Breast epithelium (tissue), 4 donors: ENCODE data around the gene TDRD10. TPM values are rescaled to one million over a fixed set of nuclear protein-coding genes. Genes with fewer than 3 reads are reported as not detected.
"Not testable (repeated sequence)": the region's sequence is repeated elsewhere in the genome, so short reads cannot be mapped to it uniquely, and the experiment has no call there.

Experiments
- DNase-seq, 2 donors: peaks; one replicate each; pipeline ENCODE4 v3.0.0-alpha.2; 2019; ENCODE audit warnings: low spot score in 2 of 2
- H3K27ac ChIP-seq, 2 donors: fragments of 200-600 bp; sonication (generic) in 1 of 2; one replicate each; pipeline ENCODE4 v1.5.1; 2016 to 2019; ENCODE audit warnings: mild to moderate bottlenecking in 1 of 2
- H3K27me3 ChIP-seq, 2 donors: fragments of 200-600 bp; sonication (generic) in 1 of 2; one replicate each; pipeline versions ENCODE4 v1.5.1 to v1.6.0; 2017 to 2019; ENCODE audit warnings: control low read depth in 1 of 2, mild to moderate bottlenecking in 1 of 2
- H3K36me3 ChIP-seq: fragments of 200-600 bp; one replicate; pipeline ENCODE4 v1.5.1; 2019
- H3K4me1 ChIP-seq, 2 donors: fragments of 200-600 bp; sonication (generic); one replicate each; pipeline ENCODE4 v1.5.1; 2016 to 2019; ENCODE audit warnings: control low read depth in 1 of 2
- H3K4me3 ChIP-seq, 3 donors: fragments of 200-600 bp; sonication (generic); 1 replicate in 2 of 3; 2 replicates in 1 of 3; pipeline ENCODE4 v1.5.1; 2016 to 2019; ENCODE audit warnings: mild to moderate bottlenecking in 3 of 3, moderate library complexity in 2 of 3
- H3K9me3 ChIP-seq, 2 donors: fragments of 200-600 bp; sonication (generic) in 1 of 2; one replicate each; pipeline ENCODE4 v1.5.1; 2016 to 2019; ENCODE audit warnings: control low read depth in 1 of 2
- POLR2A ChIP-seq: fragments of 450-650 bp; IDR thresholded peaks from one replicate; pipeline ENCODE4 v1.6.1; 2016; ENCODE audit warnings: antibody characterized with exemption, mild to moderate bottlenecking, moderate library complexity
- POLR2AphosphoS5 ChIP-seq, 3 donors: sonication (generic); formaldehyde crosslinking; IDR thresholded peaks; one replicate each; pipeline ENCODE4 v1.6.1; 2017; ENCODE audit warnings: antibody characterized with exemption in 3 of 3
- intact Hi-C: fragments of 100-400 bp; cut with DNase I; formaldehyde crosslinking; loops from one replicate; pipeline ENCODE4 v1.15.1; 2023; ENCODE audit warnings: low total_unique reads
- total RNA-seq, 3 donors: library from RNA; depleted of rRNA; stranded (reverse); fragments of >200 nt; gene quantifications; one replicate each; pipeline ENCODE4 v1.1.0, GENCODE V29; 2016
- TF ChIP-seq, protein P1 (sequence below), 3 donors: fragments of 450-650 bp; IDR thresholded peaks; one replicate each; pipeline ENCODE4 v1.5.1; 2016 to 2017; ENCODE audit warnings: antibody characterized with exemption in 3 of 3, mild to moderate bottlenecking in 3 of 3, moderate library complexity in 3 of 3

The TDRD10 gene
- total RNA-seq, 3 donors from 2014 or later, result 2.9 to 5.6 (median 5.6) TPM

DNA sequence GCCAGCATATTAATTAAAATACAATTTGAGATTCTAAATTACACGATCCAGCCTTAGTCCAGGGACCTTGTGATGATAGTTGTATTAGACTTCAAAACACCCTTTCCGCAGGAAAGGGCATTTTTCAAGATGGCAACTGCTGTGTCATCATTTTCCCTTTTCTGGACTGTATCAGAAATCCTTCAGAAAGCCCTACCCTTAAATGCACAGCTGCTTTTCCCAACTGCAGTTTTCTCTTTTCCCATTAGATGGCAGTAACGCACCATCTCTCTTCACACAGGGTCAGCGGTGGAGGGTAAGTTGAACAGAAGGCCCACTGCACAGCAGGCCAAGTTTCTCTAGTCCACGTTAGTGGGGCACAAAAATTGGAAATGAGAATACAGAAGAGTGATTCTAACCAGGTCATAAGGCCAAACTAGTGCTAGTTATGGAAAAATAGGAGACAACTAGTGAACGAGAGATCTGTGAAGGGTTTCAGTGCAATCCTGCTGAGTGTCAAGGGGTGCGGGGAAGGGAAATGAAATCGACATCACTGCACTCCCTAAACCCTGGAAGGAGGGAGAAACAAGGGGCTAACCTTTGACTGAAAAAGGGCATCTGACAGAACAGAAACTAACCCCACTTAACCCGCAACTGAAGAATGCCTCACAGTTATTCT is 22.1 kb upstream of the TDRD10 start:
- Histone ChIP-seq H3K27ac (no peak overlapping the region), H3K36me3 (no peaks in the 10 kb centered on the region), H3K9me3 (no peaks in the 10 kb centered on the region), H3K4me3 (no peak overlapping the region), H3K4me1 (no peaks in the 10 kb centered on the region), H3K27me3 (no peaks in the 10 kb centered on the region)
- intact Hi-C loops, result no loop called here
- TF ChIP-seq POLR2AphosphoS5 (IDR thresholded peaks at IDR 0.05), result no peak
- TF ChIP-seq, protein P1, sequence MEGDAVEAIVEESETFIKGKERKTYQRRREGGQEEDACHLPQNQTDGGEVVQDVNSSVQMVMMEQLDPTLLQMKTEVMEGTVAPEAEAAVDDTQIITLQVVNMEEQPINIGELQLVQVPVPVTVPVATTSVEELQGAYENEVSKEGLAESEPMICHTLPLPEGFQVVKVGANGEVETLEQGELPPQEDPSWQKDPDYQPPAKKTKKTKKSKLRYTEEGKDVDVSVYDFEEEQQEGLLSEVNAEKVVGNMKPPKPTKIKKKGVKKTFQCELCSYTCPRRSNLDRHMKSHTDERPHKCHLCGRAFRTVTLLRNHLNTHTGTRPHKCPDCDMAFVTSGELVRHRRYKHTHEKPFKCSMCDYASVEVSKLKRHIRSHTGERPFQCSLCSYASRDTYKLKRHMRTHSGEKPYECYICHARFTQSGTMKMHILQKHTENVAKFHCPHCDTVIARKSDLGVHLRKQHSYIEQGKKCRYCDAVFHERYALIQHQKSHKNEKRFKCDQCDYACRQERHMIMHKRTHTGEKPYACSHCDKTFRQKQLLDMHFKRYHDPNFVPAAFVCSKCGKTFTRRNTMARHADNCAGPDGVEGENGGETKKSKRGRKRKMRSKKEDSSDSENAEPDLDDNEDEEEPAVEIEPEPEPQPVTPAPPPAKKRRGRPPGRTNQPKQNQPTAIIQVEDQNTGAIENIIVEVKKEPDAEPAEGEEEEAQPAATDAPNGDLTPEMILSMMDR (IDR thresholded peaks at IDR 0.05), result peak; percentile 79 to 92 (median 91)
- peak in 1 of 2 donors; percentile 57 for DNase-seq

DNA sequence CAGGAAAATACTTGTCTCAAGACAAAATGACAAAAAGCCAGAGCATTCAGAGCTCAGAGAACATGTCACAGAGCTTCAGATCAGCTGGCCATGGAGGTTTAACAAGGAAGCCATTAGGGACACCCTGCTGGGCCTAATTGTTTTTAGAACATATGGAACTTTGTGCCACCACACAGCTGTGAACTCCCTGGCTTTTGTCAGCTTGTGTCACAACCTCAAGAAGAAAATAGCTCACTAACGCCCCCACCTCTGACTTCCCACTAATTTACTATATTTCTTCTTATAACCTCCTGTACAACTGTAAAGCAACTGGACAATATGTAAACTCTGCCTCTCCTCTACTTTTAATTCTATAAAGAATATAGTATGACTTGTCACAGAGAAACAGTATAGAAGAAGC is 21.0 kb upstream of the TDRD10 start:
- no peaks in the 10 kb centered on the region for H3K36me3 ChIP-seq
- H3K9me3 ChIP-seq, result no peaks in the 10 kb centered on the region
- H3K4me3 ChIP-seq, result no peak overlapping the region
- no peaks in the 10 kb centered on the region for H3K4me1 ChIP-seq
- H3K27ac ChIP-seq, result no peak overlapping the region
- H3K27me3 ChIP-seq, result no peaks in the 10 kb centered on the region
- intact Hi-C loops, result no loop called here
- no peak for DNase-seq
- TF ChIP-seq POLR2AphosphoS5 (IDR thresholded peaks at IDR 0.05) (no peak), POLR2A (no peak)
- TF ChIP-seq, protein P1 (IDR thresholded peaks at IDR 0.05), result no peak

DNA sequence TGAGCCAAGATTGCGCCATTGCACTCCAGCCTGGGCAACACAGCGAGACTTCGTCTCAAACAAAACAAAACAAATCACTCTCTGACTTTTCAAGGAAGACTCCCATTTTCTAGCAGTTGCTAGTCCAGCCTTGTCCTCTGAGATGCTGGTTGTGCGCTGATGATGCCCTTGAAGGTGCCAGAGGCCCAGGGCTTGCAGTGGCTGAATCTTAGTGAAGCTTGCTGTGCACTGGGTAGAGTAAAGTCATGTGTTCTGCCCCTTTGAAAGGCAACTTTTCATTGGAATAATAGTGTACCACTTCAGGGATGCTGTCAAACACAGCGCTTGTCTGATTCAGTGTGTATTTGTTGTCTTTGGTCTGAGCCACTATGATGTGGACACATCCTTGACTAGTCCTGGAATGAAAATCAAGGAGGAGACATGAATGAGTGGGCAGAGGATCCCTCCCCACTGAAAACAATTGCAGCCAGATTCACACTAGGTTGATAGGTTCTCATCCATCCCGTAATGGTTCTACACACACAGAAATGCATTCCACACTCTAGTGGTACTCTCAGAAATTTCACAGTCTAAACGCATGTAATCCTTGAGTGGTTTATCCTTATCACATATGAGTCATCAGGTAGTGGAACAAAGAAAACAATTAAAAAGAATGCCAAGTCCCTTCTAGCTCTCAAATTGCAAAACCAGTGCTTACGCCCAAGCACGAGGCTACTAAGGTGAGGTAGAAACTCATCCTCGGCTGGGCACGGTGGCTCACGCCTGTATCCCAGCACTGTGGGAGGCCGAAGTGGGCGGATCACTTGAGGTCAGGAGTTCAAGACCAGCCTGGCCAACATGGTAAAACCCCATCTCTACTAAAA is 17.8 kb upstream of the TDRD10 start:
- Histone ChIP-seq H3K4me3 (no peak overlapping the region), H3K9me3 (no peaks in the 10 kb centered on the region), H3K27ac (peak overlapping the region in 1 of 2 donors; percentile 64), H3K4me1 (no peaks in the 10 kb centered on the region), H3K36me3 (no peaks in the 10 kb centered on the region), H3K27me3 (no peaks in the 10 kb centered on the region)
- no peak for DNase-seq
- TF ChIP-seq, protein P1 (IDR thresholded peaks at IDR 0.05), result no peak
- TF ChIP-seq POLR2AphosphoS5 (IDR thresholded peaks at IDR 0.05) (no peak), POLR2A (no peak)
- intact Hi-C loops, result no loop called here

DNA sequence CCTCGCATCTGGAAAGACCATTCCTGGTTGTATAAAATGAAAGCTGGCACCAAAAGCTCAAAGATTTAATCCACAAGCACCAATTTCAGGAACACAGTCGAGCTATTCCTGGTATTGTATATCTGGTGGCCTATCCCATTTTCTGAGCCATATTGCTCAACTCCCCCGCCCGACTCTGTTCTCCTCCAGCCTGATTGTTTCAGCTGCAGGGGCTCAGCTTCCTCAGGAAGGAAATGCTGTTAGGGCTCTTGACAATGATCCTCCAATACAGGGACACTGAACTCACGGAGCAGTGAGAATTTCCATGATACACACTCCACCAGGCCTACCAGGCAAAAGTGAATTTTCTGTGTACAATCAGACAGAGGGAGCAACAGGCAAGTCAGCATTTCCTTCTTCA is 16.9 kb upstream of the TDRD10 start:
- H3K36me3 ChIP-seq, result no peaks in the 10 kb centered on the region
- no peak overlapping the region for H3K4me3 ChIP-seq
- H3K27ac ChIP-seq, result no peak overlapping the region
- no peaks in the 10 kb centered on the region for H3K27me3 ChIP-seq
- no peak for DNase-seq
- TF ChIP-seq POLR2AphosphoS5 (IDR thresholded peaks at IDR 0.05), result peak in 1 of 3 donors; percentile 42
- TF ChIP-seq, protein P1 (IDR thresholded peaks at IDR 0.05), result no peak
- TF ChIP-seq POLR2A, result no peak
- intact Hi-C loops, result loop anchor here (5.0 kb wide), 1 partner anchor 197 kb away; no protein-coding TSS in a partner anchor
- no peaks in the 10 kb centered on the region for H3K4me1 ChIP-seq
- H3K9me3 ChIP-seq, result no peaks in the 10 kb centered on the region

DNA sequence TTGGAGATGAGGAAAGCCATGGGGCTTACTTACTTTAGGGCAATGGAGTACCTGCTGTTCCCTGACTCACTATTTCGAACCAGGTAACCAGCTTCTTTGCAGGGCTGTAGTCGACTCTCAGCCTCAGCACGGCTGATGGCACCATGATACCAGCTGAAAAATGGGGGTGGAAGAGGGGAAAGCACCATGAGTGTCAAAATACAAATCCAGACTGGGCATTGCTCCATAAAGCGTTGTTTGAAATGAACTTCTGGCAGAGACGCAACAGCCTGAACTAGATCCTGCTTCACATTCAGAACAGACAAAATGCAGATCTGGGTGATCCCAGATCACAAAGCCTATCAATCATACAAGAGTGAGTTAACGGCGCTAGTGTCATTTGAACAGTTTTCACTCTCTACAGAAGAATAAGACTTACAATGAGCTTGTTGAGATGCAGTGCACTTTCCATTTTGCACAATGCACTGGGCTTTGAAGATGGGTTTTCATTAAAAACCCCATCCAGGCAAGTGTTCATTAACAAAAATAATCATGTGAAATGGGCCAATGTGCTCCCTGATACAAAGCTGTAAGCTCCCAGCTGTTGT is 16.0 kb upstream of the TDRD10 start:
- TF ChIP-seq, protein P1 (IDR thresholded peaks at IDR 0.05), result no peak
- TF ChIP-seq POLR2A (no peak), POLR2AphosphoS5 (IDR thresholded peaks at IDR 0.05) (no peak)
- peak overlapping the region in 1 of 2 donors; percentile 34 for H3K27ac ChIP-seq
- no peaks in the 10 kb centered on the region for H3K27me3 ChIP-seq
- no peak for DNase-seq
- no peaks in the 10 kb centered on the region for H3K4me1 ChIP-seq
- intact Hi-C loops, result loop anchor here (5.0 kb wide), 1 partner anchor 196 kb away; no protein-coding TSS in a partner anchor
- no peaks in the 10 kb centered on the region for H3K9me3 ChIP-seq
- H3K36me3 ChIP-seq, result no peaks in the 10 kb centered on the region
- no peak overlapping the region for H3K4me3 ChIP-seq

DNA sequence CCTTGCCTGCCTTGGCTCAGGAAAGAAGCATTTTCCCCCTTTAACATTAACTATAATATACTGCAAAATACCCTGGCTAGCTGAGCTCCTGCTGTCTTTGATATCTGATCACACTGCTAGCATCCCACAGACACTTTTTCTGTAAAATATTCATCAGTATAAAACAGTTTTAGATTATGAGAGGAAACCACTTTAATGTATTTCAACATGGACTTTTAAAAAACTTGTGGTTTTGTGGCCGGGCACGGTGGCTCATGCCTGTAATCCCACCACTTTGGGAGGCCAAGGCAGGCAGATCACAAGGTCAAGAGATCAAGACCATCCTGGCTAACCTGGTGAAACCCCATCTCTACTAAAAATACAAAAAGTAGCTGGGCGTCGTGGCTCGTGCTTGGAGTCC is 15.3 kb upstream of the TDRD10 start:
- peak overlapping the region in 1 of 2 donors; percentile 0 for H3K27ac ChIP-seq
- not testable (repeated sequence) for H3K9me3 ChIP-seq, H3K36me3 ChIP-seq, H3K4me1 ChIP-seq, DNase-seq, H3K27me3 ChIP-seq, H3K4me3 ChIP-seq
- intact Hi-C loops, result loop anchor here (5.0 kb wide), 1 partner anchor 196 kb away; no protein-coding TSS in a partner anchor
